ENCODE results near the gene ARMH3. TPM values are rescaled to one million over a fixed set of nuclear protein-coding genes. Genes with fewer than 3 reads are reported as not detected.

ARMH3 gene
- total and polyA plus RNA-seq, 10 of the 15 experiments (the other 5 are each of a cell fraction or from before 2014, with no cell fraction given), result 13.0 to 33.0 (median 16.4) TPM

GRCh38 chr10:101894266-101894665 lies 161.7 kb downstream of the ARMH3 start (continued):
- TF ChIP-seq HDAC2 (IDR thresholded peaks at IDR 0.05), result no peak
- TF ChIP-seq EZH2 (IDR thresholded peaks at IDR 0.05; ENCODE audit: borderline replicate concordance, control insufficient read depth, low read depth, low read length), result no peak
- TF ChIP-seq IRF4 (IDR thresholded peaks at IDR 0.05; ENCODE audit: low read depth, low read length), result no peak
- TF ChIP-seq IKZF1 (conservative IDR thresholded peaks at IDR 0.05), result no peak

GRCh38 chr10:101893510-101894120 lies 162.4 kb downstream of the ARMH3 start:
- ChIA-PET CTCF (interaction anchor here (0.9 to 11.7 kb wide), 8 partner anchors 10 to 158 kb away, joined by 3 to 543 read pairs (median 4); no protein-coding TSS in a partner anchor), POLR2A (interaction anchor here (1.3 to 1.6 kb wide), 4 partner anchors 9 to 108 kb away, joined by 3 to 6 read pairs (median 4); no protein-coding TSS in a partner anchor), RAD21 (ENCODE audit: unreplicated experiment) (interaction anchor here (1.4 to 3.1 kb wide), 6 partner anchors 8 to 116 kb away, joined by 5 to 21 read pairs (median 8); no protein-coding TSS in a partner anchor), SMC1A (ENCODE audit: uncharacterized antibody, unreplicated experiment) (interaction anchor here (1.5 to 9.0 kb wide), 8 partner anchors 9 to 115 kb away, joined by 5 to 408 read pairs (median 18); no protein-coding TSS in a partner anchor)
- peaks cover 37% of the 10 kb centered on the region for H3K4me1 ChIP-seq (ENCODE audit: control insufficient read depth, insufficient read depth, low read length)
- no peaks in the 10 kb centered on the region for H4K20me1 ChIP-seq (ENCODE audit: control insufficient read depth, insufficient read depth)
- DNase-seq (ENCODE audit: low read depth, low spot score), result no peak
- no peak overlapping the region for H3K4me3 ChIP-seq
- no peaks in the 10 kb centered on the region for H3K27me3 ChIP-seq (replicated peaks in 1 of 2; ENCODE audit: control insufficient read depth in 2 of 2, insufficient read depth in 2 of 2, low read length in 1 of 2)
- no peaks in the 10 kb centered on the region for H3K9me3 ChIP-seq (replicated peaks; ENCODE audit: control insufficient read depth, insufficient read depth, low read length)
- BruUV-seq (replicated peaks), result no TSS peak
- no peak for FAIRE-seq
- no peak overlapping the region for H3K27ac ChIP-seq (ENCODE audit: control insufficient read depth, insufficient read depth)
- ATAC-seq, result no peak
- intact Hi-C loops (cut with micrococcal nuclease; ENCODE audit: unreplicated experiment) (no loop called here), in situ Hi-C loops (cut with MboI) (no loop called here)
- H3K36me3 ChIP-seq (ENCODE audit: control insufficient read depth in 2 of 2, insufficient read depth in 2 of 2, low read length in 1 of 2), result no peaks in the 10 kb centered on the region
- H3K79me2 ChIP-seq (ENCODE audit: control insufficient read depth, insufficient read depth, low read length), result no peaks in the 10 kb centered on the region
- H3K4me2 ChIP-seq (ENCODE audit: control insufficient read depth, insufficient read depth), result no peak overlapping the region
- 100% methylated on average over 1 of the region's 1 CpG for WGBS (ENCODE audit: insufficient coverage, insufficient replicate concordance, low lambda C conversion rate, missing lambda C conversion rate)
- no peak overlapping the region for H3K9ac ChIP-seq (ENCODE audit: control insufficient read depth, insufficient read depth, low read length)
- no peak overlapping the region for H2AFZ ChIP-seq (ENCODE audit: control insufficient read depth, low read depth, low read length)
- no peak for TF ChIP-seq SIN3A (IDR thresholded peaks at IDR 0.05; ENCODE audit: low read depth, low read length)
- no peak for TF ChIP-seq RB1 (IDR thresholded peaks at IDR 0.05; ENCODE audit: borderline replicate concordance)
- no peak for TF ChIP-seq SKIL (IDR thresholded peaks at IDR 0.05; ENCODE audit: low read depth, poor library complexity, severe bottlenecking)
- no peak for TF ChIP-seq NBN (IDR thresholded peaks at IDR 0.05)
- no peak for TF ChIP-seq ZNF687 (IDR thresholded peaks at IDR 0.05)
- no peak for TF ChIP-seq ZBTB33 (IDR thresholded peaks at IDR 0.05)
- TF ChIP-seq SIX5 (IDR thresholded peaks at IDR 0.05; ENCODE audit: low read depth, low read length, severe bottlenecking), result no peak
- TF ChIP-seq PAX5 (IDR thresholded peaks at IDR 0.05; ENCODE audit: borderline replicate concordance, low read depth, low read length), result no peak
- TF ChIP-seq HDGF (IDR thresholded peaks at IDR 0.05), result no peak
- TF ChIP-seq POLR2AphosphoS5 (IDR thresholded peaks at IDR 0.05; ENCODE audit: low read length), result no peak
- no peak for TF ChIP-seq SRF (IDR thresholded peaks at IDR 0.05; ENCODE audit: low read depth in 2 of 2, low read length in 2 of 2)
